Measurements from ENCODE around the gene GREB1. TPM values are rescaled to one million over a fixed set of nuclear protein-coding genes. Genes with fewer than 3 reads are reported as not detected.

GREB1 gene
- total RNA-seq, 1 experiment from 2014 or later: 1.3 TPM

GRCh38 chr2:11636593-11637295 is 102.9 kb downstream of the GREB1 start:
- H3K9me3 ChIP-seq (ENCODE audit: low read depth, low read length, poor library complexity, severe bottlenecking): no peaks in the 10 kb centered on the region
- no peak overlapping the region for H3K4me3 ChIP-seq (ENCODE audit: low read depth, low read length, poor library complexity, severe bottlenecking)
- ChIA-PET POLR2A (ENCODE audit: low non-redundant PET) (no interaction called here), CTCF (no interaction called here)
- intact Hi-C loops (cut with micrococcal nuclease; ENCODE audit: unreplicated experiment): no loop called here
- H3K4me1 ChIP-seq (ENCODE audit: insufficient read depth, low read length, poor library complexity, severe bottlenecking): no peaks in the 10 kb centered on the region
- BruUV-seq (replicated peaks): no TSS peak
- no peaks in the 10 kb centered on the region for H3K27me3 ChIP-seq (replicated peaks; ENCODE audit: insufficient read depth, low read depth, low read length, poor library complexity)
- TF ChIP-seq EZH2 (IDR thresholded peaks at IDR 0.05; ENCODE audit: borderline replicate concordance, low read depth, low read length, poor library complexity, severe bottlenecking) (no peak), CTCF (conservative IDR thresholded peaks at IDR 0.05; ENCODE audit: low read depth, low read length) (no peak)
- H3K27ac ChIP-seq (ENCODE audit: low read depth, low read length, poor library complexity, severe bottlenecking): no peak overlapping the region
- H3K36me3 ChIP-seq (ENCODE audit: insufficient read depth, low read length, poor library complexity, severe bottlenecking): no peaks in the 10 kb centered on the region
- no peak for DNase-seq (ENCODE audit: low spot score)

- ChIA-PET POLR2A (ENCODE audit: low non-redundant PET) (no interaction called here), CTCF (no interaction called here)
- H3K4me1 ChIP-seq (ENCODE audit: insufficient read depth, low read length, poor library complexity, severe bottlenecking): no peaks in the 10 kb centered on the region
- BruUV-seq (replicated peaks): no TSS peak
- H3K27ac ChIP-seq (ENCODE audit: low read depth, low read length, poor library complexity, severe bottlenecking): no peak overlapping the region
- intact Hi-C loops (cut with micrococcal nuclease; ENCODE audit: unreplicated experiment): no loop called here
- no peak for DNase-seq (ENCODE audit: low spot score)
- H3K27me3 ChIP-seq (replicated peaks; ENCODE audit: insufficient read depth, low read depth, low read length, poor library complexity): no peaks in the 10 kb centered on the region
- H3K4me3 ChIP-seq (ENCODE audit: low read depth, low read length, poor library complexity, severe bottlenecking): no peak overlapping the region
- H3K9me3 ChIP-seq (ENCODE audit: low read depth, low read length, poor library complexity, severe bottlenecking): no peaks in the 10 kb centered on the region
- no peaks in the 10 kb centered on the region for H3K36me3 ChIP-seq (ENCODE audit: insufficient read depth, low read length, poor library complexity, severe bottlenecking)
- TF ChIP-seq EZH2 (IDR thresholded peaks at IDR 0.05; ENCODE audit: borderline replicate concordance, low read depth, low read length, poor library complexity, severe bottlenecking) (no peak), CTCF (conservative IDR thresholded peaks at IDR 0.05; ENCODE audit: low read depth, low read length) (no peak)
These were observed 103.7 kb downstream of the GREB1 start for GRCh38 chr2:11637546-11637945.

GRCh38 chr2:11639503-11639902 is 105.7 kb downstream of the GREB1 start:
- no peaks in the 10 kb centered on the region for H3K27me3 ChIP-seq (replicated peaks; ENCODE audit: insufficient read depth, low read depth, low read length, poor library complexity)
- ChIA-PET CTCF (no interaction called here), POLR2A (ENCODE audit: low non-redundant PET) (interaction anchor here (0.6 kb wide), 1 partner anchor 25 kb away, joined by 3 read pairs; no protein-coding TSS in a partner anchor)
- no peak overlapping the region for H3K4me3 ChIP-seq (ENCODE audit: low read depth, low read length, poor library complexity, severe bottlenecking)
- DNase-seq (ENCODE audit: low spot score): no peak
- H3K9me3 ChIP-seq (ENCODE audit: low read depth, low read length, poor library complexity, severe bottlenecking): no peaks in the 10 kb centered on the region
- H3K4me1 ChIP-seq (ENCODE audit: insufficient read depth, low read length, poor library complexity, severe bottlenecking): no peaks in the 10 kb centered on the region
- H3K27ac ChIP-seq (ENCODE audit: low read depth, low read length, poor library complexity, severe bottlenecking): no peak overlapping the region
- intact Hi-C loops (cut with micrococcal nuclease; ENCODE audit: unreplicated experiment): no loop called here
- TF ChIP-seq EZH2 (IDR thresholded peaks at IDR 0.05; ENCODE audit: borderline replicate concordance, low read depth, low read length, poor library complexity, severe bottlenecking): no peak
- no peak for TF ChIP-seq CTCF (conservative IDR thresholded peaks at IDR 0.05; ENCODE audit: low read depth, low read length)
- H3K36me3 ChIP-seq (ENCODE audit: insufficient read depth, low read length, poor library complexity, severe bottlenecking): no peaks in the 10 kb centered on the region
- BruUV-seq (replicated peaks): no TSS peak
